ENCODE measurements around the gene RNF4. TPM values are rescaled to one million over a fixed set of nuclear protein-coding genes. Genes with fewer than 3 reads are reported as not detected.
"Not testable (repeated sequence)": the region's sequence is repeated elsewhere in the genome, so short reads cannot be mapped to it uniquely, and the experiment has no call there.

The RNF4 gene
- total RNA-seq, 1 experiment from 2014 or later: 44.8 TPM

- Histone ChIP-seq H3K27me3 (no peaks in the 10 kb centered on the region), H3K4me3 (no peak overlapping the region), H3K9me3 (no peaks in the 10 kb centered on the region), H3K36me3 (peaks cover 42% of the 10 kb centered on the region)
- DNase-seq: no peak
Measured at GRCh38 chr4:2492970-2493369, 24.1 kb downstream of the RNF4 start.

- Histone ChIP-seq H3K27me3 (no peaks in the 10 kb centered on the region), H3K4me3 (no peak overlapping the region), H3K9me3 (no peaks in the 10 kb centered on the region), H3K36me3 (peaks cover 49% of the 10 kb centered on the region)
- DNase-seq: no peak
Measured at GRCh38 chr4:2494992-2495391, 26.1 kb downstream of the RNF4 start.

GRCh38 chr4:2497324-2497723, 28.4 kb downstream of the RNF4 start:
- H3K9me3 ChIP-seq: no peaks in the 10 kb centered on the region
- H3K36me3 ChIP-seq: peaks cover 48% of the 10 kb centered on the region
- no peaks in the 10 kb centered on the region for H3K27me3 ChIP-seq
- no peak for DNase-seq
- H3K4me3 ChIP-seq: no peak overlapping the region

- DNase-seq: no peak
- Histone ChIP-seq H3K27me3 (no peaks in the 10 kb centered on the region), H3K9me3 (no peaks in the 10 kb centered on the region), H3K4me3 (no peak overlapping the region), H3K36me3 (peaks cover 42% of the 10 kb centered on the region)
Measured at GRCh38 chr4:2497931-2498330, 29.0 kb downstream of the RNF4 start.

- no peaks in the 10 kb centered on the region for H3K9me3 ChIP-seq
- no peak for DNase-seq
- H3K4me3 ChIP-seq: no peak overlapping the region
- H3K27me3 ChIP-seq: no peaks in the 10 kb centered on the region
- H3K36me3 ChIP-seq: peaks cover 36% of the 10 kb centered on the region
Measured at GRCh38 chr4:2500547-2500946, 31.6 kb downstream of the RNF4 start.

- no peaks in the 10 kb centered on the region for H3K27me3 ChIP-seq
- H3K9me3 ChIP-seq: no peaks in the 10 kb centered on the region
- no peak overlapping the region for H3K4me3 ChIP-seq
- H3K36me3 ChIP-seq: peaks cover 39% of the 10 kb centered on the region
- no peak for DNase-seq
Measured at GRCh38 chr4:2501034-2501594, 32.2 kb downstream of the RNF4 start.

GRCh38 chr4:2503809-2504208, 34.9 kb downstream of the RNF4 start:
- DNase-seq: no peak
- Histone ChIP-seq H3K36me3 (peaks cover 25% of the 10 kb centered on the region), H3K9me3 (no peaks in the 10 kb centered on the region), H3K27me3 (no peaks in the 10 kb centered on the region), H3K4me3 (no peak overlapping the region)

GRCh38 chr4:2507259-2507658, 38.4 kb downstream of the RNF4 start:
- no peak for DNase-seq
- Histone ChIP-seq H3K36me3 (peaks cover 5% of the 10 kb centered on the region), H3K9me3 (no peaks in the 10 kb centered on the region)

GRCh38 chr4:2507855-2508254, 38.9 kb downstream of the RNF4 start:
- H3K36me3 ChIP-seq: peaks cover 8% of the 10 kb centered on the region
- no peaks in the 10 kb centered on the region for H3K9me3 ChIP-seq
- H3K4me3 ChIP-seq: no peak overlapping the region
- no peak for DNase-seq
- no peaks in the 10 kb centered on the region for H3K27me3 ChIP-seq

More at GRCh38 chr4:2507259-2507658, 38.4 kb downstream of the RNF4 start:
- Histone ChIP-seq H3K4me3 (no peak overlapping the region), H3K27me3 (no peaks in the 10 kb centered on the region)

GRCh38 chr4:2510351-2511259, 41.7 kb downstream of the RNF4 start:
- Histone ChIP-seq H3K36me3 (peaks cover 16% of the 10 kb centered on the region), H3K9me3 (no peaks in the 10 kb centered on the region), H3K27me3 (no peaks in the 10 kb centered on the region), H3K4me3 (no peak overlapping the region)
- no peak for DNase-seq

- Histone ChIP-seq H3K4me3 (no peak overlapping the region), H3K9me3 (no peaks in the 10 kb centered on the region), H3K27me3 (no peaks in the 10 kb centered on the region), H3K36me3 (peaks cover 11% of the 10 kb centered on the region)
- DNase-seq: no peak
Measured at GRCh38 chr4:2511645-2512131, 42.8 kb downstream of the RNF4 start.

GRCh38 chr4:2512396-2513135, 43.7 kb downstream of the RNF4 start:
- no peak for DNase-seq
- H3K27me3 ChIP-seq: no peaks in the 10 kb centered on the region
- no peak overlapping the region for H3K4me3 ChIP-seq
- H3K36me3 ChIP-seq: peaks cover 11% of the 10 kb centered on the region
- H3K9me3 ChIP-seq: no peaks in the 10 kb centered on the region

GRCh38 chr4:2514193-2514592, 45.3 kb downstream of the RNF4 start:
- not testable (repeated sequence) for H3K4me3 ChIP-seq, DNase-seq, H3K27me3 ChIP-seq, H3K9me3 ChIP-seq
- peaks cover 11% of the 10 kb centered on the region for H3K36me3 ChIP-seq

GRCh38 chr4:2514944-2515343, 46.0 kb downstream of the RNF4 start:
- H3K36me3 ChIP-seq: peaks cover 11% of the 10 kb centered on the region
- H3K9me3 ChIP-seq: not testable (repeated sequence)

GRCh38 chr4:2515830-2516550, 47.1 kb downstream of the RNF4 start:
- no peak overlapping the region for H3K4me3 ChIP-seq
- no peaks in the 10 kb centered on the region for H3K27me3 ChIP-seq
- H3K9me3 ChIP-seq: no peaks in the 10 kb centered on the region
- peaks cover 11% of the 10 kb centered on the region for H3K36me3 ChIP-seq
- DNase-seq: no peak

More at GRCh38 chr4:2514944-2515343, 46.0 kb downstream of the RNF4 start:
- not testable (repeated sequence) for DNase-seq, H3K4me3 ChIP-seq, H3K27me3 ChIP-seq

- H3K4me3 ChIP-seq: no peak overlapping the region
- H3K36me3 ChIP-seq: peaks cover 11% of the 10 kb centered on the region
- DNase-seq: no peak
- no peaks in the 10 kb centered on the region for H3K9me3 ChIP-seq
- no peaks in the 10 kb centered on the region for H3K27me3 ChIP-seq
Measured at GRCh38 chr4:2516635-2517034, 47.7 kb downstream of the RNF4 start.
